ENCODE measurements around the gene IL10RA. TPM values are rescaled to one million over a fixed set of nuclear protein-coding genes. Genes with fewer than 3 reads are reported as not detected.
"Not testable (repeated sequence)": the region's sequence is repeated elsewhere in the genome, so short reads cannot be mapped to it uniquely, and the experiment has no call there.

IL10RA gene
- polyA plus RNA-seq, 4 donors = 1.1 to 9.3 (median 6.1) TPM

DNA sequence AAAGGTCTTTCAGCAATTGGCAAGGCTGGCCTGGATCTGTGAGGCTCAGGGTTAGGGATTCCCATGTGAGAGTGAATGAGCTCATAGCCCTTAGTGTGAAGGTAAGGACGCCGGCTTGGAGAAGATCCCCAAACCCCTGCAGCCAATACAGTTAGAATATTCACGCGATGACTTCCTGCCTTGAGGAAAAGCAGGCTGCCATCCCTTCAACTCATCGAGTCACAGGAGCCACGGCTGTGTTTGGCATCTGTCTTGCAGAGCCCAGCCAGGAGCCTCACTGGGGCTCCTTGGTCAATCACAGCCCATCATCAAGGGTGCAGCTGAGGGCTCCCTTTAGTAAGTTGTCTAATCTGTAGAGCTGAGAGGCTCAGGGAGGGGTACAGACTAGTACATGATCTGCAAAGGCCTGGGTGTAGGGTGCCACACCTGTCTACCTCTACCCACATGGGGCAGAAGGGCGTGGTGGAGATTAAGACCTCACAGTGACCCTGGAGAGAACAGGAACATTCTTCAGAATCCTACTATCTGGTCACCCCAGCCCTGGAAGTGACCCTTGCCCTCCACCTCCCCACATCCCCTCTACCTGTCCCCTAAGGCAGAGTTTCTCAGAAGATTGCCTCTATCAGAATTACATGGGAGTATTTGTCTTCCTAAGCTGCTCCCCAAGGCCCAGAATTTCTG, 18.5 kb downstream of the IL10RA start:
- DNase-seq = no peak
- 91 to 93% (median 91%) methylated on average over 7 of the region's 7 CpGs for WGBS, 3 donors
- Histone ChIP-seq H3K27me3 (ENCODE audit: control insufficient read depth in 3 of 3, insufficient read depth in 3 of 3, low read length in 3 of 3) (no peaks in the 10 kb centered on the region), H3K4me3 (ENCODE audit: low read depth in 1 of 3, low read length in 3 of 3) (no peak overlapping the region), H3K4me1 (ENCODE audit: control insufficient read depth in 3 of 3, insufficient read depth in 2 of 3, low read depth in 1 of 3, low read length in 2 of 3) (peaks cover 0 to 10% (median 7%) of the 10 kb centered on the region in 3 donors), H3K27ac (ENCODE audit: low read depth in 1 of 3, low read length in 2 of 3) (peak overlapping the region in 1 of 3 donors; percentile 78), H3K9me3 (ENCODE audit: control insufficient read depth in 2 of 2, insufficient read depth in 1 of 2, low read depth in 1 of 2, low read length in 1 of 2) (peaks cover 0 to 7% of the 10 kb centered on the region in 2 donors), H3K36me3 (ENCODE audit: control insufficient read depth in 3 of 3, insufficient read depth in 2 of 3, low read depth in 1 of 3, low read length in 3 of 3) (no peaks in the 10 kb centered on the region)
- no peak for FAIRE-seq

DNA sequence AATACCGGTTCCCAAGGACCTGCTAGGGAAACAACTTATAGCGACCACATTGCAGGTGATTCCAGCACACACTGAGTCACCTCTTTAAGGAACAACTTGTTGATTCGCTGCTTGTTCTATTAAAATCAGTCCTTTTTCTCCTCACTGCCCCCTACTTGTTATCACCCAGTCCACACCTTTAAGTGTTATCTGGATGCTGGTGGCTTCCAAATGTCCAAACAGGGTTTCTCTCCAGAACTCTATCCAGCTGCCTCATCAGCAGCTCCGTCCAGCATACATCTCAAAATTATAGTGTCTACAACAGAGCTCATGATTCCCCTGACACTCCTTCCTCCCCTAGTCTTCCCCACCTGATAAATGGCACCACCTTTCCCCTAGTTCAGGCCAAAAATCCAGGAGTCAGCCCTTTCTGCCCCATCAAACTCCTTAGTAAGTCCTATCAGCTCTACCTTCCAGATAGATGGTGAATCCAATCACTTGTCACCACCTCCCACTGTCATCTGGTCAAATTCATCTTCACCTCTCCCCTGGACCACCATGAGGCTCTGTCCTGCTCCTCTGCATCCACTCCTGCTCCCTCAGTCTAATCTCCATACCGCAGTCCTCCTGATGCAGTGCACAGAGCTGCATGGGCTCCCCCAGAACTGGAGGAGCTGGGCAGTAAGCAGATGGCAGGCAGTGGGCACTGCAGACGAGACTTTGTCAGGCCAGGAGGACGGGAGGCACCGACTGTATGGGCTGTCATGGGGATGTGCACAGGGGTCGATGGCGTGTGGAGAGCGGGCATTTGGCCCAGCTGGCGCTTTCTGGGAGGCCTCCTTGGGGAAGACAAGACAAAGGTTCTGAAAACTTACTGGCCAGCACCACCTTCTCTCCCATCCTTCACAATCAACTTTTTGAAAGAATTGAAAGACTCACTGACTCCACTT, 19.3 kb downstream of the IL10RA start:
- Histone ChIP-seq H3K27ac (ENCODE audit: low read depth in 1 of 3, low read length in 2 of 3) (peak overlapping the region in 1 of 3 donors; percentile 0), H3K27me3 (ENCODE audit: control insufficient read depth in 3 of 3, insufficient read depth in 3 of 3, low read length in 3 of 3) (no peaks in the 10 kb centered on the region), H3K4me1 (ENCODE audit: control insufficient read depth in 3 of 3, insufficient read depth in 2 of 3, low read depth in 1 of 3, low read length in 2 of 3) (peaks cover 0 to 14% (median 10%) of the 10 kb centered on the region in 3 donors), H3K9me3 (ENCODE audit: control insufficient read depth in 2 of 2, insufficient read depth in 1 of 2, low read depth in 1 of 2, low read length in 1 of 2) (peaks cover 0 to 7% of the 10 kb centered on the region in 2 donors), H3K36me3 (ENCODE audit: control insufficient read depth in 3 of 3, insufficient read depth in 2 of 3, low read depth in 1 of 3, low read length in 3 of 3) (no peaks in the 10 kb centered on the region), H3K4me3 (ENCODE audit: low read depth in 1 of 3, low read length in 3 of 3) (no peak overlapping the region)
- WGBS, 3 donors = 86 to 90% (median 87%) methylated on average over 12 of the region's 12 CpGs
- DNase-seq = no peak
- no peak for FAIRE-seq

DNA sequence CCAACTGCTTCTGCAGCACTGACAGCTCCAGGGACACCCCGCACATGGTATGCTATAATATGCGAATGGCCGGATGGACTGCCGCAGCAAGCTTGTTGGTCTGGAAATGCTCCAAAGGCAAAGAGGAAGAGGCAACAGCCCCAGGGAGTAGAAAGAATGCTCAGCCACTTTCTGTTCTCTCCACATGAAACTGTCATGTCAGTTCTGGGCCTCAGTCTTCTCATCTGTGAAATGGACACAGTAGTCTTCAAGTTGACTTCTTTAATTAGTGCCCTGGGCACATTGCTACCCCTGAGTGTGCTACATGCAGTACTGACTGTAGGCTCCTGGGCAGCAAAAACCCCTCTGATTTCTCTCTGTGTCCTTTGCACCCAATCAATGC, 19.9 kb downstream of the IL10RA start:
- FAIRE-seq (no peak), DNase-seq (no peak)
- 85 to 100% (median 96%) methylated on average over 4 of the region's 4 CpGs for WGBS, 3 donors
- Histone ChIP-seq H3K36me3 (ENCODE audit: control insufficient read depth in 3 of 3, insufficient read depth in 2 of 3, low read depth in 1 of 3, low read length in 3 of 3) (no peaks in the 10 kb centered on the region), H3K4me3 (ENCODE audit: low read depth in 1 of 3, low read length in 3 of 3) (no peak overlapping the region), H3K4me1 (ENCODE audit: control insufficient read depth in 3 of 3, insufficient read depth in 2 of 3, low read depth in 1 of 3, low read length in 2 of 3) (peaks cover 0 to 20% (median 10%) of the 10 kb centered on the region in 3 donors), H3K27ac (ENCODE audit: low read depth in 1 of 3, low read length in 2 of 3) (peak overlapping the region in 1 of 3 donors; percentile 18), H3K9me3 (ENCODE audit: control insufficient read depth in 2 of 2, insufficient read depth in 1 of 2, low read depth in 1 of 2, low read length in 1 of 2) (peaks cover 0 to 7% of the 10 kb centered on the region in 2 donors), H3K27me3 (ENCODE audit: control insufficient read depth in 3 of 3, insufficient read depth in 3 of 3, low read length in 3 of 3) (no peaks in the 10 kb centered on the region)

GRCh38 chr11:118007040-118007439, 20.8 kb downstream of the IL10RA start:
- FAIRE-seq (no peak), DNase-seq (no peak)
- WGBS, 3 donors = 77 to 96% (median 84%) methylated on average over 3 to 5 of the region's 5 CpGs
- Histone ChIP-seq H3K27me3 (ENCODE audit: control insufficient read depth in 3 of 3, insufficient read depth in 3 of 3, low read length in 3 of 3) (no peaks in the 10 kb centered on the region), H3K27ac (ENCODE audit: low read depth in 1 of 3, low read length in 2 of 3) (peak overlapping the region in 1 of 3 donors; percentile 82), H3K4me3 (ENCODE audit: low read depth in 1 of 3, low read length in 3 of 3) (no peak overlapping the region), H3K9me3 (ENCODE audit: control insufficient read depth in 2 of 2, insufficient read depth in 1 of 2, low read depth in 1 of 2, low read length in 1 of 2) (peaks cover 0 to 7% of the 10 kb centered on the region in 2 donors), H3K36me3 (ENCODE audit: control insufficient read depth in 3 of 3, insufficient read depth in 2 of 3, low read depth in 1 of 3, low read length in 3 of 3) (no peaks in the 10 kb centered on the region), H3K4me1 (ENCODE audit: control insufficient read depth in 3 of 3, insufficient read depth in 2 of 3, low read depth in 1 of 3, low read length in 2 of 3) (peaks cover 0 to 28% (median 5%) of the 10 kb centered on the region in 3 donors)

- not testable (repeated sequence) for FAIRE-seq; H3K36me3 ChIP-seq (ENCODE audit: control insufficient read depth in 3 of 3, insufficient read depth in 2 of 3, low read depth in 1 of 3, low read length in 3 of 3); H3K9me3 ChIP-seq (ENCODE audit: control insufficient read depth in 2 of 2, insufficient read depth in 1 of 2, low read depth in 1 of 2, low read length in 1 of 2); H3K27me3 ChIP-seq (ENCODE audit: control insufficient read depth in 3 of 3, insufficient read depth in 3 of 3, low read length in 3 of 3); H3K4me3 ChIP-seq (ENCODE audit: low read depth in 1 of 3, low read length in 3 of 3)
- H3K27ac ChIP-seq (ENCODE audit: low read depth in 1 of 3, low read length in 2 of 3) = peak overlapping the region in 2 of 3 donors; percentile 56 to 82
- H3K4me1 ChIP-seq (ENCODE audit: control insufficient read depth in 3 of 3, insufficient read depth in 2 of 3, low read depth in 1 of 3, low read length in 2 of 3) = peaks cover 0 to 33% (median 4%) of the 10 kb centered on the region in 3 donors
- WGBS, 3 donors = 58 to 68% (median 64%) methylated on average over 11 of the region's 11 CpGs
- peak in 1 of 2 donors; percentile 48 for DNase-seq
Observed at GRCh38 chr11:118007563-118008270, 21.5 kb downstream of the IL10RA start.

- Histone ChIP-seq H3K36me3 (ENCODE audit: control insufficient read depth in 3 of 3, insufficient read depth in 2 of 3, low read depth in 1 of 3, low read length in 3 of 3) (no peaks in the 10 kb centered on the region), H3K9me3 (ENCODE audit: control insufficient read depth in 2 of 2, insufficient read depth in 1 of 2, low read depth in 1 of 2, low read length in 1 of 2) (peaks cover 0 to 7% of the 10 kb centered on the region in 2 donors), H3K4me3 (ENCODE audit: low read depth in 1 of 3, low read length in 3 of 3) (no peak overlapping the region), H3K27me3 (ENCODE audit: control insufficient read depth in 3 of 3, insufficient read depth in 3 of 3, low read length in 3 of 3) (no peaks in the 10 kb centered on the region), H3K4me1 (ENCODE audit: control insufficient read depth in 3 of 3, insufficient read depth in 2 of 3, low read depth in 1 of 3, low read length in 2 of 3) (peaks cover 0 to 31% (median 4%) of the 10 kb centered on the region in 3 donors), H3K27ac (ENCODE audit: low read depth in 1 of 3, low read length in 2 of 3) (peak overlapping the region in 2 of 3 donors; percentile 32 to 88)
- WGBS, 3 donors = 67 to 83% (median 74%) methylated on average over 4 of the region's 4 CpGs
- no peak for FAIRE-seq
- DNase-seq = no peak
Observed at GRCh38 chr11:118008271-118008911, 22.2 kb downstream of the IL10RA start.

DNA sequence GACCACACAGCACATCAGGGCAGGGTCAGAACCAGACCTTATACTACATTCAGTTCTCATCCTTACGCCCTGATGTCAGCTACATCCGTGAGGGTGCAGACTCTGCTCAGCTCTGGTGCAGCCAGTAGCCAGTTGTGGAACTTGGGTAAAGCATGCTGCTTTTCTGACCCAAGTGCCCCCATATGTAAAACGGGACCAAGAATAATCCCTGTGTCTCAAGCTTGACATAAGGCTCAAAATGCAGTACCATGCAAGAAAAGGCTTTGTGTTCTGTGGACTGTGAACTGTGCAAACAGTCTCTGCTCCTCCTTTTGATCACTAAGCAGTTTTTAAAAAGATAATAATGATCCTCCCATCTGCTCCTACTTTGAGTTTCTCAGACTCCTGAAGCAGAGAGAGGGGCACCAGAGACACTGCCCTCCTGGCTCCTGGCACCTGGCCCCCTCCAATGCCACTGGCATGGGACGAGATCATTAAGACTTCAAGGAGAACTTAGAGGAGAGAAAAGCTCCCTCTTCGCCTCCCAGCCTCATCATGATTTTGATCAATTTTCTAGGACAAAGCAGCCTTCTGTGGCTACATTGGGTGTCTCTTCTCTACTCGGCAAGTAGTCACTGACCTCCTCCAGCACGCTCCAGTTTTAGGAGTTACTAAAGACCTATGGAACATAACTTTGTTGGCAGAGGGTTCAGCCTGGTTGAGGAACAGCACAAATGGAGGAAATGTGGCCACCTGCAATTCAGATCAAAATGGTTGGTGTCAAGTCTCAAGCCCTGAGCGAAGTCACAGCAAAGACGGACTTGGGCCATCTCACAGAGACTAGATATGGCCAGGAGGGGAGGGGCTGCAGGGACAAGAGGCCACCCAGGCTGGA, 23.9 kb downstream of the IL10RA start:
- DNase-seq = peak in 1 of 2 donors; percentile 51
- Histone ChIP-seq H3K4me3 (ENCODE audit: low read depth in 1 of 3, low read length in 3 of 3) (no peak overlapping the region), H3K27ac (ENCODE audit: low read depth in 1 of 3, low read length in 2 of 3) (peak overlapping the region in 2 of 3 donors; percentile 30 to 81), H3K27me3 (ENCODE audit: control insufficient read depth in 3 of 3, insufficient read depth in 3 of 3, low read length in 3 of 3) (no peaks in the 10 kb centered on the region), H3K4me1 (ENCODE audit: control insufficient read depth in 3 of 3, insufficient read depth in 2 of 3, low read depth in 1 of 3, low read length in 2 of 3) (peaks cover 0 to 31% (median 0%) of the 10 kb centered on the region in 3 donors), H3K9me3 (ENCODE audit: control insufficient read depth in 2 of 2, insufficient read depth in 1 of 2, low read depth in 1 of 2, low read length in 1 of 2) (no peaks in the 10 kb centered on the region), H3K36me3 (ENCODE audit: control insufficient read depth in 3 of 3, insufficient read depth in 2 of 3, low read depth in 1 of 3, low read length in 3 of 3) (no peaks in the 10 kb centered on the region)
- FAIRE-seq = no peak
- WGBS, 3 donors = 53 to 78% (median 68%) methylated on average over 9 of the region's 9 CpGs
